Measurements from ENCODE around the gene VSIG8. TPM values are rescaled to one million over a fixed set of nuclear protein-coding genes. Genes with fewer than 3 reads are reported as not detected.
A peak's percentile ranks its signal among the peaks of the same experiment; 100 is the strongest.

The VSIG8 gene
- total and polyA plus RNA-seq, 4 donors: 0.08 TPM; not detected in 3

DNA sequence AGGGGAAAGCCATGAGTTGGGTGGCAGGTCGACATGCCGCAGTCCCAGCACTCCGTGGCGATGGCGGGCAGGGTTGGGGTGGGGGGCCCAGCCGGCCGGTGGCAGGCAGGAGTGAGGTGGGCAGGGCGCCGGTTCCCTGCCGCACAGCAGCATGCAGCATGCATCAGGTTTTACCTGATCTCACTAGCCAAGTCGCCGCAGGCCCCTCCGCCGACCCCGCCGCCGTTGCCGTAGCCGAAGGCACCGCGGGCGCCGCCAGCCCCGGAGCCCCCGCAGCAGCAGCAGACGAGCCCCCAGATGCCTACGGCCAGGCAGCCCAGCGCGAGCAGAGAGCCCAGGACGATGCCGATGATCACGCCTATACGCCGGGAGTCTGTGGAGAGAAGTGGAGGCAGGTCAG is 6.7 kb downstream of the VSIG8 start (continued):
- TF ChIP-seq, protein P1, sequence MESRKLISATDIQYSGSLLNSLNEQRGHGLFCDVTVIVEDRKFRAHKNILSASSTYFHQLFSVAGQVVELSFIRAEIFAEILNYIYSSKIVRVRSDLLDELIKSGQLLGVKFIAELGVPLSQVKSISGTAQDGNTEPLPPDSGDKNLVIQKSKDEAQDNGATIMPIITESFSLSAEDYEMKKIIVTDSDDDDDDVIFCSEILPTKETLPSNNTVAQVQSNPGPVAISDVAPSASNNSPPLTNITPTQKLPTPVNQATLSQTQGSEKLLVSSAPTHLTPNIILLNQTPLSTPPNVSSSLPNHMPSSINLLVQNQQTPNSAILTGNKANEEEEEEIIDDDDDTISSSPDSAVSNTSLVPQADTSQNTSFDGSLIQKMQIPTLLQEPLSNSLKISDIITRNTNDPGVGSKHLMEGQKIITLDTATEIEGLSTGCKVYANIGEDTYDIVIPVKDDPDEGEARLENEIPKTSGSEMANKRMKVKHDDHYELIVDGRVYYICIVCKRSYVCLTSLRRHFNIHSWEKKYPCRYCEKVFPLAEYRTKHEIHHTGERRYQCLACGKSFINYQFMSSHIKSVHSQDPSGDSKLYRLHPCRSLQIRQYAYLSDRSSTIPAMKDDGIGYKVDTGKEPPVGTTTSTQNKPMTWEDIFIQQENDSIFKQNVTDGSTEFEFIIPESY (IDR thresholded peaks at IDR 0.05): no peak
- TF ChIP-seq CTCF (IDR thresholded peaks at IDR 0.05; ENCODE audit: low read depth, low read length, missing input control) (no peak), NR2F2 (IDR thresholded peaks at IDR 0.05) (no peak), SP1 (IDR thresholded peaks at IDR 0.05) (no peak), FOXA2 (IDR thresholded peaks at IDR 0.05) (no peak), TAF1 (conservative IDR thresholded peaks at IDR 0.05) (no peak)
- TF ChIP-seq, protein P2, sequence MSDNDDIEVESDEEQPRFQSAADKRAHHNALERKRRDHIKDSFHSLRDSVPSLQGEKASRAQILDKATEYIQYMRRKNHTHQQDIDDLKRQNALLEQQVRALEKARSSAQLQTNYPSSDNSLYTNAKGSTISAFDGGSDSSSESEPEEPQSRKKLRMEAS (IDR thresholded peaks at IDR 0.05): no peak
- TF ChIP-seq, protein P3, sequence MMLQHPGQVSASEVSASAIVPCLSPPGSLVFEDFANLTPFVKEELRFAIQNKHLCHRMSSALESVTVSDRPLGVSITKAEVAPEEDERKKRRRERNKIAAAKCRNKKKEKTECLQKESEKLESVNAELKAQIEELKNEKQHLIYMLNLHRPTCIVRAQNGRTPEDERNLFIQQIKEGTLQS (IDR thresholded peaks at IDR 0.05): no peak

DNA sequence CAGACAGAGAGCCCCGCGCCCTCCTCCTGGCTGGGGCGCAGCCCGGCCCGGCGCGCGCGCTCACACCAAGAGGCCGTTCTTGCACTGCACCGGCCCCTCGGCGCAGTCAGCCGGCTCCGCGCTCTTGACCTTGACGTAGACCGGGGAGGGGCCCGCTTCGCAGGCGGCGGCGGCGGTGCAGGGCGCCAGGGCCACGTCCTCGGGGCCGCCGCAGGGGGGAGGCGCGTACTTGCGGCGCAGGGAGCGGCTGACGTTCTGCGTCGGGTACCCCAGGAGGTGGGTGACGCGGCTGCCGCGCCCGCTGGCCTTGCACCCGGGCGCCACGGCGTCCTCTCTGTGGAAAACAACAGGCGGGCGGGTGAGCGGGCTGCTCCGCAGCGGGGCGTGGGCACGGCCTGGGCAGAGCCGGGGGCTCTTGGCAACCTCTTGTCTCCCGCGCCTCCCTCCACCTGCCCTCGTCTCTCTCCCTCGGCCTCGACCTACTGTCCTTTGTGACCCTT is 7.7 kb downstream of the VSIG8 start:
- H3K4me1 ChIP-seq (ENCODE audit: control insufficient read depth in 4 of 4, insufficient read depth in 4 of 4, low read length in 3 of 4): peaks cover 4 to 12% (median 7%) of the 10 kb centered on the region in 4 donors
- peak overlapping the region; percentile 56 to 75 for H3K27ac ChIP-seq (ENCODE audit: low read depth in 1 of 2, low read length in 2 of 2)
- WGBS: 1% methylated on average over 59 of the region's 59 CpGs
- no peaks in the 10 kb centered on the region for H3K9me3 ChIP-seq (ENCODE audit: control insufficient read depth in 4 of 4, low read length in 3 of 4)
- no peak for TF ChIP-seq SP1 (IDR thresholded peaks at IDR 0.05)
- no peak for TF ChIP-seq CTCF (IDR thresholded peaks at IDR 0.05; ENCODE audit: low read depth, low read length, missing input control)
- no peak for TF ChIP-seq HNF4A (conservative IDR thresholded peaks at IDR 0.05)
- TF ChIP-seq RXRA (IDR thresholded peaks at IDR 0.05): no peak
- no peak for TF ChIP-seq RAD21 (IDR thresholded peaks at IDR 0.05)
- TF ChIP-seq, protein P1 (IDR thresholded peaks at IDR 0.05): no peak
- TF ChIP-seq NR2F2 (IDR thresholded peaks at IDR 0.05): no peak
- no peak for TF ChIP-seq FOXA1 (IDR thresholded peaks at IDR 0.05)
- peak overlapping the region in 2 of 3 donors; percentile 46 to 54 for H3K4me3 ChIP-seq (ENCODE audit: low read depth in 1 of 3, low read length in 3 of 3)
- DNase-seq (ENCODE audit: low spot score): peak; percentile 50
- no peak overlapping the region for H3K9ac ChIP-seq (ENCODE audit: low read depth in 1 of 2, low read length in 2 of 2)
- H3K36me3 ChIP-seq (ENCODE audit: control insufficient read depth in 4 of 4, insufficient read depth in 3 of 4, low read depth in 1 of 4, low read length in 3 of 4): no peaks in the 10 kb centered on the region
- no peaks in the 10 kb centered on the region for H3K27me3 ChIP-seq (ENCODE audit: control insufficient read depth in 4 of 4, insufficient read depth in 4 of 4, low read length in 3 of 4)

Measured in liver (tissue), 9 donors.